SK-MEL-5 (cell line): ENCODE results near the gene RBM38. TPM values are rescaled to one million over a fixed set of nuclear protein-coding genes. Genes with fewer than 3 reads are reported as not detected.

Experiments used
- DNase-seq: peaks from one replicate; pipeline ENCODE4 v3.0.0-alpha.2; 2016; ENCODE audit warnings: low read depth, low spot score
- in situ Hi-C: cut with HindIII; loops from 2 replicates; pipeline ENCODE4 v1.10.0; 2016; ENCODE audit warnings: low sequenced_read_pairs, high pct_unique_total_duplicates, low pct_unique_long_range_greater_than_20kb
- total RNA-seq: library from RNA; depleted of rRNA; stranded (reverse); fragments of >200 nt; shearing (Covaris generic); gene quantifications from 2 replicates; pipeline ENCODE4 v1.2.3, GENCODE V29; 2014

Gene RBM38
- total RNA-seq, 1 experiment from 2014 or later: 13.7 TPM

- no peak for DNase-seq
- in situ Hi-C loops: no loop called here
Observed at GRCh38 chr20:57397693-57398108, 6.5 kb downstream of the RBM38 start.

DNA sequence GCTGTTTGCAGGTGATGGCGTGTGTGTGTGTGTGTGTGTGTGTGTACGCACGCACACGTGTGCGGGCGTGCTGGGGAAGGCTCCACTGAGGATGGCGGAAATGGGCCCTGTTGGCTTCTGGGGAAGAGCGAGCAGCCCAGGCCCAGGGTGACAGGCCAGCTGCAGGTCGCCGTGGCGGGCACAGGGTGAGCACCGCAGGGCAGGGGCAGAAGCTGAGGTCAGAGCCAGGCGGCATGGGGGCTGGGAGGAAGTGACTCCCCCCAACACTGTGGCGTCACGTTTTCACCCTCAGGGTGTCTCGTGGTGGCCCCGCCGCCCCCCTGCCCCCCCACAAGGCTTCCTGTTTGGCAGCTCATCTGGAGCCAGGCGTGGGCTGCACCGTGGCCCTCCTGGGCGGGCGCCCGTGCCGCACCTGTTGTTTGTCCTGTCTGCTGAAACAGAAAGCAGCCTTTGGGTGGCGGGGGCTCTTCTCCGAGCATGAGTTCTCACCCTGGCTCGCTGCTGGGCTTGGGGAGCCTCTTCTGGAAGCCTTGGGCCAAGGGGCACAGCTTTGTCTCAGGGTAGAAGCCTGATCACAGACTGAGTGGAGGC, 7.1 kb downstream of the RBM38 start:
- in situ Hi-C loops: no loop called here
- DNase-seq: no peak

- in situ Hi-C loops: no loop called here
- no peak for DNase-seq
Observed at GRCh38 chr20:57398901-57399535, 7.8 kb downstream of the RBM38 start.

- in situ Hi-C loops: no loop called here
- no peak for DNase-seq
Observed at GRCh38 chr20:57399587-57400155, 8.5 kb downstream of the RBM38 start.

DNA sequence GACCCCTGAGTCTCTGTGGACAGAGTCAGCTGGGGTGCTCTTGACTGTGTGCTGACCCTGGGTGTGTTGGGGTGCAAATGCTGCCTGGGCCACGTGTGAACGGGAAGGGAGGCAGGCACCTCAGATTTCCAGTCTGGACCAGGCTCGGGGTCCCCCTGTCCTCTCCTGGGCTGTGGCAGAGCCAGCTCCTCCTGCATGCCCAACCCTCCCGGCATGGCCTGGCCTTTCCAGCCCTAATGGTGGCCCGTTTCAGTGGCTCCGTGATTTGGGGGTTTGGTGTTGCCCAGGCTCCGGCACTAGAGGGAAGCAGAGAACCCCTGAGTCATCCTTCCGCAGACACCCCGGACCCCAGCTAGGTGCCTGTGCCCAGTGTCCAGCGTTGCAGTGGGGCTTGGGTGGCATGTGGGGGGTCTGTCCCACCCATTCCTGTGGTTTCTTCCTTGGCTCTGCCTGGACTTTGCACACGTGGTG, 9.1 kb downstream of the RBM38 start:
- in situ Hi-C loops: no loop called here
- DNase-seq: no peak

GRCh38 chr20:57400821-57401564, 9.8 kb downstream of the RBM38 start:
- no peak for DNase-seq
- in situ Hi-C loops: no loop called here

- no peak for DNase-seq
- in situ Hi-C loops: no loop called here
Observed at GRCh38 chr20:57401565-57401918, 10.3 kb downstream of the RBM38 start.

GRCh38 chr20:57402206-57403125, 11.3 kb downstream of the RBM38 start:
- in situ Hi-C loops: no loop called here
- no peak for DNase-seq

DNA sequence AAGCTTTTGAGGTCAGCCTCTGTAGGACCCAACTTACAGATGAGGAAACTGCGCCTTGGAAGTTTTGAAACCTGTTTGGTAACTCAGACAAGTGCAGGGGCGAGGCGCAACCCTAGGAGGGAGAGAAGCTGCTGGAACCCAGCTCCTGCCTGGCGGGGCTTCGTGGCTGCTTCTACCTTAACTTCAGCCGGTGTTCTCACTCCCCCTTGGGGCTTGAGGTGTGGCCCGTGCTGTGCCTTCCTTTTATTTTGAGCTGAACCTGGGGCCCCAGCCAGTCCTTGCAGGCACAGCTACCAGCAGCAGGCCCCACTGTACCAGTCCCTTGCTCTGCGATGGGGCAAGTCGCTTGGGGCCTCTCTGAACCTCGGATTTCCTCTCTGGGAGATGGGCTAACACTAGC, 12.0 kb downstream of the RBM38 start:
- no peak for DNase-seq
- in situ Hi-C loops: no loop called here

GRCh38 chr20:57404006-57404405, 12.8 kb downstream of the RBM38 start:
- in situ Hi-C loops: no loop called here
- DNase-seq: no peak

DNA sequence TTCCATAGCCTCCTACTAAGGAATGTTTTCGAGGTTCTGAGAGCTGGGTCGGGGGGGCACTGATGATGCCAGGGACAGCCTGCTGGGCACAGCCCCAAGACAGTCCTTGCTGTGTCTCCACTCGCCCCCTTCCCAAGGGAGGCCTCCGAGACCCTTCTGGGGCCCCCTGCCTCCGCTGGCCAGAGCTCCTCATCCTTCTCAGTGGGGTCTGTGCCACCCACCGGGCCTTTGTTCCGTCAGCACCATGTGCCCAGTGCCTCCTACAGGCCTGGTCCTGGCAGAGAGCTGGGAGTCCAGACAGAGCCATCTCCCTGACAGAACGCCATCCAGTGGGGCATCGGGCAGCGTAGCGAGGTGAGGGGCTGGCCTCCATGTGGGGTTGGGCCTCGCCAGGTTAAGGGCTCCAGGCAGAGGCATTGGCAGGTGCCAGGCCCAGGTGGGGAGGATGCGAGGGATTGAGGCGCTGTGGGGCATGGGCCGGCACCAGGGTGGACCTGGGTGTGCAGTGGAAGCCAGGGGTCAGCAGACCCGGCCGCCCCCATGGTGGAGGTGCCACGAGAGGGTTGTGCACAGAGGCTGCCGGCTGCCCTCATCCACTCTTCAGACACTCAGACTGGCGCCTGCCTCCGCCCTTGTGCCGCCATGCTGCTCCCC, 13.3 kb downstream of the RBM38 start:
- in situ Hi-C loops: no loop called here
- no peak for DNase-seq

GRCh38 chr20:57405236-57406016, 14.2 kb downstream of the RBM38 start:
- no peak for DNase-seq
- in situ Hi-C loops: no loop called here

DNA sequence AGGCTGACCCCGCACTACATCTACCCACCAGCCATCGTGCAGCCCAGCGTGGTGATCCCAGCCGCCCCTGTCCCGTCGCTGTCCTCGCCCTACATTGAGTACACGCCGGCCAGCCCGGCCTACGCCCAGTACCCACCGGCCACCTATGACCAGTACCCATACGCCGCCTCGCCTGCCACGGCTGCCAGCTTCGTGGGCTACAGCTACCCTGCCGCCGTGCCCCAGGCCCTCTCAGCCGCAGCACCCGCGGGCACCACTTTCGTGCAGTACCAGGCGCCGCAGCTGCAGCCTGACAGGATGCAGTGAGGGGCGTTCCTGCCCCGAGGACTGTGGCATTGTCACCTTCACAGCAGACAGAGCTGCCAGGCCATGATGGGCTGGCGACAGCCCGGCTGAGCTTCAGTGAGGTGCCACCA, 16.4 kb downstream of the RBM38 start:
- in situ Hi-C loops: no loop called here
- no peak for DNase-seq

DNA sequence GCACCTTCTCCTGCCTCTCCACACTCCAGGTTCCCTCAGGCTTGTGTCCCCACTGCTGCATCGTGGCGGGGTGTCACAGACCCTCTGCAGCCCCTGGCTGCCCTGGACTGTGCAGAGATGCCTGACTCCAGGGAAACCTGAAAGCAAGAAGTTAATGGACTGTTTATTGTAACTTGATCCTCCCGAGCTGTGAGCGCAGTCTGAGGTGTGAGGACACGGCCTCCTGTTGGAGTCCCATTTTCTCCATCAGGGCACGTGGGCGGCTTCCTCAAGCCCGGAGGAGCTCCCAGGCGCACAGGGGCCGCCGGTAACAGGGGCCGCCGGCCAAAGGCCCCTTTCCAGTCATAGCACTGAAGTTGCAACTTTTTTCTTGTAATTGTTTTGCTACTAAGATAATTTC, 16.9 kb downstream of the RBM38 start:
- in situ Hi-C loops: no loop called here
- no peak for DNase-seq

- DNase-seq: no peak
- in situ Hi-C loops: no loop called here
Observed at GRCh38 chr20:57408536-57409233, 17.5 kb downstream of the RBM38 start.

GRCh38 chr20:57409316-57409671, 18.1 kb downstream of the RBM38 start:
- in situ Hi-C loops: no loop called here

More at GRCh38 chr20:57409316-57409671, 18.1 kb downstream of the RBM38 start:
- no peak for DNase-seq
